AG04449 (cell line): ENCODE measurements around the gene PSAP.
A peak's percentile ranks its signal among the peaks of the same experiment; 100 is the strongest.

Source experiments
- CTCF ChIA-PET: fragments of 350-600 bp; formaldehyde crosslinking; extraction: SDS; loops from one replicate; lab custom pipeline; 2021; ENCODE audit warnings: antibody characterized with exemption; lab: Yijun Ruan, JAX
- POLR2A ChIA-PET: fragments of 400-600, 350-600 bp; formaldehyde crosslinking; extraction: SDS; loops from one replicate; lab custom pipeline; 2020; ENCODE audit warnings: antibody characterized with exemption, inconsistent platforms; lab: Yijun Ruan, JAX
- DNase-seq: peaks from one replicate; pipeline ENCODE4 v3.0.0-alpha.2; 2010; ENCODE audit warnings: low read depth, low spot score
- H3K4me3 ChIP-seq: 2 replicates; pipeline ENCODE4 v1.5.1; 2011; ENCODE audit warnings: low read depth, mild to moderate bottlenecking, control low read depth, low read length
- TF ChIP-seq, protein P1 (sequence below): IDR thresholded peaks from one replicate; pipeline ENCODE4 v1.5.1; 2011; ENCODE audit warnings: mild to moderate bottlenecking, moderate library complexity, low read length, control low read depth, inconsistent platforms; ENCODE audit not compliant: insufficient read depth; ENCODE audit errors: missing control alignments

Gene PSAP

DNA sequence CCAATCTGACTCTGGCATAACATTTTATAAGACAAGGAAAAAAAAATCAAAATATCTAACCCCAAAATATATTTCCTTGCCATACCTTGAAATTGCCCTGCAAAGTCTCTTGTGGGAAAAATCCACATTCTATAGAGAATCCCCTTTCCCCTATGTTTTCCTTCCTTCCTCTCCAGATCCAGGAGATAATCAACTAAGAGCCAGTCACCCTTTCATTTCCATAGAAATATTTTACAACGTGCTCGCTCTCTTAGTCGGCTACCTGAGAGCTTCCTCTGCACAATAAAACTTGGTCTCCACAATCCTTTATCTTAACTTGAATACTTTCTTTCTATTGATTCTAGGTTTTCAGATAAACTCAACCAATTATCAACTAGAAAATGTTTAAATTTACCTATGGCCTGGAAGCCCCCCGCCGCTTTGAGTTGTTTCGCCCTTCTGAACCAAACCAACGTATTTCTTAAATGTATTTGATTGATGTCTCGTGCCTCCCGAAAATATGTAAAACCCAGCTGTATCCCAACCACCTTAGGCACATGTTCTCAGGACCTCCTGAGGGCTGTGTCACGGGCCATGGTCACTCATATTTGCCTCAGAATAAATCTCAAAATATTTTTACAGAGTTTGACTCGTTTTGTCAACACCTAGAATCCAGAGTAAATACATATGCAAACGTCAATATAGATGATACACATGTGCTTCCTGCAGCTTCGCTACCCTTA, 869 bp downstream of the PSAP start:
- ChIA-PET POLR2A (interaction anchor here (0.5 to 2.0 kb wide), 6 partner anchors 11 to 971 kb away, joined by 3 to 47 read pairs (median 5); partner anchors contain the start of gene VSIR), CTCF (interaction anchor here (0.6 to 2.4 kb wide), 9 partner anchors 8 to 1349 kb away, joined by 3 to 14 read pairs (median 3); no protein-coding TSS in a partner anchor)
- peak overlapping the region; percentile 99 for H3K4me3 ChIP-seq
- no peak for DNase-seq
- TF ChIP-seq, protein P1, sequence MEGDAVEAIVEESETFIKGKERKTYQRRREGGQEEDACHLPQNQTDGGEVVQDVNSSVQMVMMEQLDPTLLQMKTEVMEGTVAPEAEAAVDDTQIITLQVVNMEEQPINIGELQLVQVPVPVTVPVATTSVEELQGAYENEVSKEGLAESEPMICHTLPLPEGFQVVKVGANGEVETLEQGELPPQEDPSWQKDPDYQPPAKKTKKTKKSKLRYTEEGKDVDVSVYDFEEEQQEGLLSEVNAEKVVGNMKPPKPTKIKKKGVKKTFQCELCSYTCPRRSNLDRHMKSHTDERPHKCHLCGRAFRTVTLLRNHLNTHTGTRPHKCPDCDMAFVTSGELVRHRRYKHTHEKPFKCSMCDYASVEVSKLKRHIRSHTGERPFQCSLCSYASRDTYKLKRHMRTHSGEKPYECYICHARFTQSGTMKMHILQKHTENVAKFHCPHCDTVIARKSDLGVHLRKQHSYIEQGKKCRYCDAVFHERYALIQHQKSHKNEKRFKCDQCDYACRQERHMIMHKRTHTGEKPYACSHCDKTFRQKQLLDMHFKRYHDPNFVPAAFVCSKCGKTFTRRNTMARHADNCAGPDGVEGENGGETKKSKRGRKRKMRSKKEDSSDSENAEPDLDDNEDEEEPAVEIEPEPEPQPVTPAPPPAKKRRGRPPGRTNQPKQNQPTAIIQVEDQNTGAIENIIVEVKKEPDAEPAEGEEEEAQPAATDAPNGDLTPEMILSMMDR, result no peak

DNA sequence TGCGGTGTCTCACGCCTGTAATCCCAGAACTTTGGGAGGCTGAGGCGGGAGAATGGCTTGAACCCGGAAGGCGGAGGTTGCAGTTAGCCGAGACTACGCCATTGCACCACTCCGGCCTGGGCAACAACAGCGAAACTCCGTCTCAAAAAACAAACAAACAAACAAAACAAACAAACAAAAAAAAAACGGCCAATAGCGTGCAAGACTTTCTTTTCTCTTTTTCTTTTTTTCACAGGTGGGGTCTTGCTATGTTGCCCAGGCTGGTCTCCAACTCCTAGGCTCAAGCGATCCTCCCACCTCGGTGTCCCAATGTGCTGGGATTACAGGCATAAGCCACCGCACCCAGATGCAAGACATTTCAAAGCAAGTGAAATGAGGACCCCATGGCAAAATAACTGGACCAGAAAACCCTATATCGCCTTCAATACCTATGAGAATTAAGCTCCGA, 1.6 kb downstream of the PSAP start:
- POLR2A ChIA-PET, result interaction anchor here (2.0 kb wide), 3 partner anchors 11 to 77 kb away, joined by 7 to 47 read pairs (median 25); partner anchors contain the start of gene VSIR
- TF ChIP-seq, protein P1, result no peak
- DNase-seq, result no peak
- H3K4me3 ChIP-seq, result peak overlapping the region; percentile 37
- CTCF ChIA-PET, result interaction anchor here (0.8 to 2.4 kb wide), 7 partner anchors 9 to 77 kb away, joined by 3 to 14 read pairs (median 3); no protein-coding TSS in a partner anchor

DNA sequence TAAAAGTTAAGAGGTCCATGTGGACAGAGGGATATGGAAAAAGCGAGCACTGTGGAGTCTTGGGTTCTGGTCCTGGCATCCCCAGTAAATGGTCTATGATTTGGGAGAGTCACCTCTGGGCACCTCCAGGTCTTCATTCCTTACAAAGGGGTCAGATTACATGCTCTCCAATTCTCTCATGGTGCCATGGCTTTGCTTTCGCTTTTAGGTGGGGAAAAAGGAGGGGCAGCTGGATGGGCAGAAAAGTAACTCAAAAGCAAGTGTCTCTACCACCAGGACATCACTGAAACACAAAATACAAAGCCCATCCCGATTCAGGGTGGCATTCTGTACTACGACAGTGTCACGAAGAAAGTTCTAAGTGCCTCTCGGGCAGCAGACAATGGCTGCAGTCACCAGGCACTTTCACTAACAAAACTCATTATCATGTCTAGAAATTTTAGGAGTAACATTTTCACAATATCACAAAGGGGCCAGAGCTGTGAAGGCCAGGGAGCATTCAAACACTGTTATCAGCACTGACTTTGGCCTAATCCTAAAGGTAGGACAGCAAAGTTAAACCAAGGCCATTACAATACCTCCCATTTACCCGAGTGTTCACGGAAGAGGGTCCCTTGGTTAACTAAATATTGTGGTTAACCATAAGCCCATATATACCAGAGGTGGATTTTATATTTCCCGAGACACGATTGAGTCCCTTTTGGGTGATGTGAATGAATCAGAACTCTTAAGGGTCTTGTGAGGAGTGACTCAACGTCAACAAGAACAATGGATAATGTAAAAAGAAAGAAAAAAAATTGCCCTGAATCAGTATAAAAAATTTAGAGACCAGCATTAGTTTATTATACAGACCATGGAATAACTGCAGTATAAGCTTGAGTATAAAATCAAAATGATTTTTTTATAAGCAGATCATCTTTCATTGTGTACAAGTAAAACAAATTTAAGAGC, 2.5 kb downstream of the PSAP start:
- POLR2A ChIA-PET, result no interaction called here
- TF ChIP-seq, protein P1, result no peak
- CTCF ChIA-PET, result interaction anchor here (1.1 to 1.6 kb wide), 3 partner anchors 10 to 46 kb away, joined by 3 to 4 read pairs (median 3); no protein-coding TSS in a partner anchor
- no peak for DNase-seq
- peak overlapping the region; percentile 37; the same call in 1 of the 2 replicates for H3K4me3 ChIP-seq

DNA sequence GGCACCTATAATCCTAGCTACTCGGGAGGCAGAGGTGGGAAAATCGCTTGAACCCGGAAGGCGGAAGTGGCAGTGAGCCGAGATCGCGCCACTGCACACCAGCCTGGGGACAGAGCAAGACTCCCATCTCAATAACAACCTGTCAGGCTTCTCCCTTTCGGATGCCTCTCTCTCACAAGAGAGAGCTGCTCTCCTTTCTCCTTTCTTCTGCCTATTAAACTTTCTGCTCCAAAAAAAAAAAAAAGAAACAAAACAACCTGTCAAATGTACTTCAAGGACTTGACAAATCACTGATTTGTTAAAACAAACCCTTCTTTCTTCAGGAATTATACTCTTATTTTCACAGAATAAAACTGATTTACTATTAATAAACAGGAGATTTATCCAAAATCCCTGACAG, 3.6 kb downstream of the PSAP start:
- no peak overlapping the region for H3K4me3 ChIP-seq
- POLR2A ChIA-PET, result interaction anchor here (1.2 kb wide), 1 partner anchor 12 kb away, joined by 4 read pairs; no protein-coding TSS in a partner anchor
- CTCF ChIA-PET, result no interaction called here
- TF ChIP-seq, protein P1, result no peak
- no peak for DNase-seq

DNA sequence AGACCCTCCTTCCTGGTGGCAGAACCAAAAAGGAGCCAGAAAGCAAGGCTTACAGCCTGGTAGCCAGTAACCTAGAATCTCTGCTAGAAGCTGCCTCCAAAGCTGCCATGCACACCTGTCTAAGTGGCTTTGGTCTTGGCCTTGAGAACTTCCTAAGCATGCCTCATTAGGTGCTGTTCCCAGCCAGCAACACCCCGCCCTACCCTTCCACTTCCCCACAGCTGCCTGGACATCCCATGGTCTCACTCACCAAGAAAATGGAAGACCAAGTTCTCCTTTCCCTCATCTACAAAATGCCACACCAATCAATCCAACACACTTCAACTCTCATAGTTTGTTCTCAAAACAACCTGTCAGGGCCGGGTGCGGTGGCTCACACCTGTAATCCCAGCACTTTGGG, 4.2 kb downstream of the PSAP start:
- POLR2A ChIA-PET, result interaction anchor here (0.7 to 1.2 kb wide), 2 partner anchors 9 to 11 kb away, joined by 3 to 4 read pairs; no protein-coding TSS in a partner anchor
- CTCF ChIA-PET, result no interaction called here
- TF ChIP-seq, protein P1, result no peak
- H3K4me3 ChIP-seq, result no peak overlapping the region
- DNase-seq, result no peak
